Activated CD4-positive, alpha-beta T cell treated with anti-CD3 and anti-CD28 coated beads for 36 hours (primary cell): ENCODE results near the gene PHF21A. TPM values are rescaled to one million over a fixed set of nuclear protein-coding genes. Genes with fewer than 3 reads are reported as not detected.

Experiments
- ATAC-seq: fragments of 200-7000 bp; cut with Tn5 transposase; one replicate; pipeline ENCODE4 v1.10.0; 2021; ENCODE audit warnings: mild to moderate bottlenecking, moderate library complexity
- CTCF ChIA-PET: fragments of 350-600 bp; sonication (Branson Sonifier 250); formaldehyde crosslinking; loops from one replicate; lab custom pipeline; 2021; ENCODE audit warnings: antibody characterized with exemption; lab: Charles Lee
- POLR2A ChIA-PET: fragments of 350-600 bp; sonication (Branson Sonifier 250); formaldehyde crosslinking; loops from one replicate; lab custom pipeline; 2021; ENCODE audit warnings: antibody characterized with exemption, inconsistent platforms; lab: Charles Lee
- DNase-seq: peaks from one replicate; pipeline ENCODE4 v3.0.0-alpha.2; 2020
- H3K27ac Mint-ChIP-seq: one replicate; pipeline ENCODE4 v1.8.0; 2021; ENCODE audit warnings: mixed read lengths
- H3K27me3 Mint-ChIP-seq: one replicate; pipeline ENCODE4 v1.8.0; 2021; ENCODE audit warnings: mixed read lengths
- H3K36me3 Mint-ChIP-seq: one replicate; pipeline ENCODE4 v1.8.0; 2021; ENCODE audit warnings: low read depth, mixed read lengths
- H3K4me1 Mint-ChIP-seq: one replicate; pipeline ENCODE4 v1.8.0; 2021; ENCODE audit warnings: mixed read lengths
- H3K4me3 Mint-ChIP-seq: one replicate; pipeline ENCODE4 v1.8.0; 2021; ENCODE audit warnings: mild to moderate bottlenecking, moderate library complexity, mixed read lengths
- H3K9me3 Mint-ChIP-seq: one replicate; pipeline ENCODE4 v1.8.0; 2021; ENCODE audit warnings: low read depth, mixed read lengths
- intact Hi-C, 2 experiments: fragments of 100-400 bp; cut with DNase I in 1 of 2; cut with micrococcal nuclease in 1 of 2; formaldehyde crosslinking; loops; one replicate each; pipeline versions ENCODE4 v1.14.2 to v1.15.1; 2022 to 2024; cut with DNase I, micrococcal nuclease
- total RNA-seq, 2 experiments: library from RNA; stranded (reverse); gene quantifications; one replicate each; pipeline ENCODE4 v1.2.3, GENCODE V29; 2021

Gene PHF21A
- total RNA-seq, 2 experiments from 2014 or later, result 42.6 to 61.8 TPM

DNA sequence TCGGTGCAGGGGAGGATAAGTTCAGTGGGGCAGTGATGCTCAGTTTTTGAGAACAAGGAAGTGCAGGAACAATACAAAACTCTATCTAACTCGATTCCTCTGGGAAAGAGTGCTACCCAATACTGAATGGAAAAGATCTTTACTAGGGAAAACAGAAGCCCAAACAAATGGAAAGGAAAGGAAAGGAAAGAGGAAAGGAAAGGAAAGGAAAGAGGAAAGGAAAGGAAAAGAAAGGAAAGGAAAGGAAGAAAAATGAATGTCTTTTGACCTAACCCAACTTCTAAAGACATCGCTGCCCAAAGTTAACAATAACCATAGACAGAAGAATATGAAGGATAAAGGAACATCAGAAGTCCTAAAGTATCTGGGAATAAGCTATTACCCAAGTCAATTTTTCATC lies 41.6 kb downstream of the PHF21A start:
- H3K9me3 Mint-ChIP-seq, result no peaks in the 10 kb centered on the region
- H3K36me3 Mint-ChIP-seq, result peaks cover 23% of the 10 kb centered on the region
- peaks cover 7% of the 10 kb centered on the region for H3K4me1 Mint-ChIP-seq
- CTCF ChIA-PET, result interaction anchor here (0.6 to 1.6 kb wide), 4 partner anchors 15 to 124 kb away, joined by 3 to 5 read pairs (median 3); no protein-coding TSS in a partner anchor
- no peaks in the 10 kb centered on the region for H3K27me3 Mint-ChIP-seq
- H3K4me3 Mint-ChIP-seq, result no peak overlapping the region
- no peak overlapping the region for H3K27ac Mint-ChIP-seq
- DNase-seq, result no peak
- ATAC-seq, result no peak
- POLR2A ChIA-PET, result no interaction called here
- intact Hi-C loops, result no loop called here

DNA sequence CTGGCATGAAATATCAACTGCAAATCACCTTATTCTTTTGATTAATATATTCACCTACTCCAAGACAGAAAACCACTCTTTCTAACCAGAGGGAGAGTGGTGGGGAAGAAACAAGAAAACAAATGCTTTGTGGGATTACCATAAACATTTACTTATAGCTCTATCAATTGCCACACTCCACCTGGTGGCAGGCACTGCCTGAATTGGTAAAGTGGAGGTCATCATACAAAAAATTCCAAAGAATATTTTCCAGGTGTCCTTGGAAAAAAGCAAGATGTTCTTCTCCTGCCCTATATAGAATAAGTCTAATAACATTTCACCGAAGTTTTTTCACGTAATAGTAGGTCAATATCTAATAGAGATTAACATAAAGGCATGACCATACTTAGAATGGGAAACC lies 45.3 kb downstream of the PHF21A start:
- H3K27ac Mint-ChIP-seq, result no peak overlapping the region
- ChIA-PET POLR2A (interaction anchor here (1.2 kb wide), 1 partner anchor 45 kb away, joined by 3 read pairs; no protein-coding TSS in a partner anchor), CTCF (interaction anchor here (1.4 to 1.6 kb wide), 2 partner anchors 9 kb away, joined by 3 to 4 read pairs; no protein-coding TSS in a partner anchor)
- no peak for ATAC-seq
- no peak for DNase-seq
- H3K27me3 Mint-ChIP-seq, result no peaks in the 10 kb centered on the region
- H3K9me3 Mint-ChIP-seq, result no peaks in the 10 kb centered on the region
- H3K4me1 Mint-ChIP-seq, result peaks cover 11% of the 10 kb centered on the region
- H3K36me3 Mint-ChIP-seq, result peaks cover 17% of the 10 kb centered on the region
- H3K4me3 Mint-ChIP-seq, result no peak overlapping the region
- intact Hi-C loops, result no loop called here

DNA sequence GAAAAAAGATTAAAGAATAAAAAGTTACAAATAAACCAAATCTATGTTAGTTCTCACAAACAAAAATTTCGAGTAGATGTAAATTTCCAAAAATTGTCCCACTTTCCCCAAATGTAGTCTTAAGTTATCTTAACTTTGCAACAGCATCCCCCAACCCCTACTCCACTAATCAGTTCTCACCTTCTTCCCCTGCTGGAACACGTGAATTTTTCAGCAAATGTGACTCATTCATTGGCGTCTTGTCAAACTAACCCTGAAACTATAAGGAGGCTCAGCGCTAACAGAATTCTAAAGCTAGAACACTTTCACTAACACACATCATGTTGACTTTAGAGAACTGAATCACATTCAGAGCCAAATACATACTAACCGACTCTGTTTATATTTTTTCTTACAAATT lies 46.1 kb downstream of the PHF21A start:
- peak overlapping the region; percentile 67 for H3K27ac Mint-ChIP-seq
- no peaks in the 10 kb centered on the region for H3K27me3 Mint-ChIP-seq
- intact Hi-C loops, result no loop called here
- DNase-seq (no peak), ATAC-seq (peak; percentile 73)
- H3K4me3 Mint-ChIP-seq, result no peak overlapping the region
- ChIA-PET POLR2A (interaction anchor here (1.2 kb wide), 1 partner anchor 46 kb away, joined by 3 read pairs; no protein-coding TSS in a partner anchor), CTCF (no interaction called here)
- H3K4me1 Mint-ChIP-seq, result peaks cover 11% of the 10 kb centered on the region
- no peaks in the 10 kb centered on the region for H3K9me3 Mint-ChIP-seq
- H3K36me3 Mint-ChIP-seq, result peaks cover 17% of the 10 kb centered on the region

DNA sequence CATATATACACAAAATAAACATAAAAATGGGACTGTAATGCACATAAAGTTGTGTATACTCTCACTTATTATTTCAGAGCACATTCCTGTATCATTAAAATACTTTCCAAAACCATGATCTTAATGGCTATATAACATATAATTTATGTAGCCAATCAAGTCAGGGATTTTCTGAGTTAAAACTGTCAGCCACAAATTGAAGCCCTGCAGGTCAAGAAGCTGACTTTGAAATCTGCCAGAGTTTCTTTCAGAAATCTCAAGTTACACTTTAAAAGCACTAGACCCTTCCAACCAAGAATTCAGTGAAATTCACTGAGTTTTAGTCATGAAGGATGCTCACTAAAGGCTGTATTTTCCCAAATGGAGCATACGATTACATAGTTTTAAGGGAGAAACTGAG lies 47.6 kb downstream of the PHF21A start:
- Mint-ChIP-seq H3K4me3 (no peak overlapping the region), H3K27ac (no peak overlapping the region), H3K9me3 (no peaks in the 10 kb centered on the region), H3K36me3 (peaks cover 19% of the 10 kb centered on the region), H3K27me3 (no peaks in the 10 kb centered on the region), H3K4me1 (peaks cover 13% of the 10 kb centered on the region)
- DNase-seq (no peak), ATAC-seq (no peak)
- ChIA-PET POLR2A (no interaction called here), CTCF (interaction anchor here (0.6 to 1.5 kb wide), 2 partner anchors 108 to 165 kb away, joined by 3 read pairs; no protein-coding TSS in a partner anchor)
- intact Hi-C loops, result no loop called here

DNA sequence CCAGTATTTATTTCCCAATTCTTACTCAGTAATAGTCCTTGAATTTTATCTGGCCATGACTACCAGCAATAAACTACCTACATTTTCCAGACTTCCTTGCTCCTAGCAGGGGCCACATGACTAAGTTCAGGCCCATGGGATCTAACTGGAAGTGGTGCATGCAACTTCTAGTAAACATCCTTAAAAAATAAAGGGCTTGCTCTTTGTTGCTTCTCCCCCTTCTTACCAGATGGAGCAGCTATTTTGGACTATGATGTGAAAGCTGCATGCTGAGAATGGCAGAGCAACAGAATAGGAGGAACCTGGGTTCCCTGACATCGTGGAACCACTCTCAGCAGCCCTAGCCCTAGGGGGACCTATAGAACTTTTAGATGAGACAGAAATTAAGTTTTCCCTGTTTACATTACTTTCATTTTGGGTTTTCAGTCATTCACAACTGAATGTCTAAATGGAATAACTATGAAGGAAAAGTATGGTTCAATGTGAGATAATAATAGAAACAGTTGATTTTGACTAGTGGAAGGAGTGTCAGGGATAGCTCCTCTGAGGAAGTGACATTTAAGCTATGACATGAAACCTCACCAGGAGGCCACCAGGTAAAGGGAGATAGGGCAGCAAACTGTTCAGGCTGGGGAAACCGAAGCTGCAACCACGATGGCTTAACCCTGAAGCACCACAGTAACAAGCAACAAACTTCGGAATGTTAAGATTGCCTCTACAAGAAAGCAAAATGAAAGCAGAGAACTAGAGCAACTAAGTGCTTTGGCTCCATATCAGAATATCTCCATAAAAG lies 48.9 kb downstream of the PHF21A start:
- no peak for DNase-seq
- H3K36me3 Mint-ChIP-seq, result peaks cover 19% of the 10 kb centered on the region
- intact Hi-C loops, result no loop called here
- H3K27ac Mint-ChIP-seq, result no peak overlapping the region
- ChIA-PET POLR2A (no interaction called here), CTCF (interaction anchor here (1.3 to 1.5 kb wide), 2 partner anchors 66 to 107 kb away, joined by 3 to 5 read pairs; no protein-coding TSS in a partner anchor)
- H3K27me3 Mint-ChIP-seq, result no peaks in the 10 kb centered on the region
- H3K9me3 Mint-ChIP-seq, result no peaks in the 10 kb centered on the region
- H3K4me1 Mint-ChIP-seq, result peaks cover 13% of the 10 kb centered on the region
- H3K4me3 Mint-ChIP-seq, result no peak overlapping the region
- no peak for ATAC-seq

DNA sequence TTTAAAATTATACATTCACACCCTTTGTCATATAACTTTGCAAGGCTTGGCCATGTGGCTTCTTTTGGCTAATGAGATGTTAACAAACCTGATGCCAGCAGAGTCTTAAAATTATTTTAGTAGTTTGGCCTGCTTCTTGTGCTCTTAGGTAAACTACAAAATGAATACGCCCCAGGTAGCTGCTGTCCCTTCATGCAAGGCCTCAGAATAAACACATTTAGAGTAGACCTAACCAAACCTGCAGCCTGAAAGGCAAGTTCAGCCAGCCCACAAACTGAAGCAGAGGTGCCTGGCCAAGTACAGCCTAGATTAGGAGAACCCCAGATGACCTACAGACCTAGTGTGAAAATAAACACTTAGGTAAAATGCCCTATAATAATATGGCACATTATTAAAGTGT lies 50.2 kb downstream of the PHF21A start:
- Mint-ChIP-seq H3K27ac (no peak overlapping the region), H3K9me3 (no peaks in the 10 kb centered on the region), H3K4me3 (no peak overlapping the region), H3K27me3 (no peaks in the 10 kb centered on the region), H3K4me1 (peaks cover 13% of the 10 kb centered on the region), H3K36me3 (peaks cover 19% of the 10 kb centered on the region)
- ATAC-seq (no peak), DNase-seq (no peak)
- ChIA-PET POLR2A (no interaction called here), CTCF (no interaction called here)
- intact Hi-C loops, result no loop called here

DNA sequence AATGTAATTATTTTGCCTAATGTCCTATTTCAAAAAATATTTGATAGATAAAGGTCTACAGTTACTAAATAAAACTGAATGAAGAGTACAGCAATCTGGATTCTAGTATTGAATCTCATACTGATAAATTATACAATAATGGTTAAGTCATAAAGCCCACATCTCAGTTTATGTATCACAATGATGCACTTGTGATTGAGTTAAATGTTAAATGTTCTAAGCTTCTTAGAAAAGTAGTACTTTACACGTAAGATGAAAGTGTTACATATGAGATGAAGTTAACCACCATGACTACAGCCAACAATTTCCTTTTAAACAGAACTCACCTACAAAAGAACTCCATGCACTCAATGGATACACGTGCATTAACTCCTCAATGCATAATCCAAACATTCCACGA lies 51.7 kb downstream of the PHF21A start:
- intact Hi-C loops, result no loop called here
- ChIA-PET POLR2A (no interaction called here), CTCF (interaction anchor here (0.6 to 0.7 kb wide), 2 partner anchors 47 to 1001 kb away, joined by 3 read pairs; no protein-coding TSS in a partner anchor)
- no peak overlapping the region for H3K27ac Mint-ChIP-seq
- ATAC-seq (peak; percentile 36), DNase-seq (no peak)
- no peaks in the 10 kb centered on the region for H3K9me3 Mint-ChIP-seq
- no peaks in the 10 kb centered on the region for H3K27me3 Mint-ChIP-seq
- peaks cover 13% of the 10 kb centered on the region for H3K4me1 Mint-ChIP-seq
- H3K4me3 Mint-ChIP-seq, result no peak overlapping the region
- H3K36me3 Mint-ChIP-seq, result peaks cover 19% of the 10 kb centered on the region

DNA sequence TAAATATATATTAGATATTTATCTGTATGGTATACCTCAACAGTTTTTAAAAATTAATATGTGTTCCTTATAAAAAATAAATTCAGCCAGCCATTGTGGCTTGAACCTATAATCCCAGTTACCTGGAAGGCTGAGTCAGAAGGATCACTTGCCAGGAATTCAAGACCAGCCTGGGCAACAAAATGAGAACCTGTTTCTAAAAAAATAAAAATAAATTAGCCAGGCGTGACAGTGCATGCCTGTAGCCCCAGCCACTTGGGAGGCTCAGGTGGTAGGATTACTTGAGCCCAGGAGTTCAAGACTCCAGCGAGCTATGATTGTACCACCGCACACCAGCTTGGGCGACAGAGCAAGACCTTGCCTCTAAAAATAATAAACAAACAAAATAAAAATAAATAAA lies 54.9 kb downstream of the PHF21A start:
- Mint-ChIP-seq H3K27me3 (no peaks in the 10 kb centered on the region), H3K4me3 (no peak overlapping the region), H3K4me1 (peaks cover 8% of the 10 kb centered on the region), H3K27ac (no peak overlapping the region), H3K36me3 (peaks cover 12% of the 10 kb centered on the region), H3K9me3 (no peaks in the 10 kb centered on the region)
- POLR2A ChIA-PET, result interaction anchor here (0.6 kb wide), 1 partner anchor 45 kb away, joined by 3 read pairs; no protein-coding TSS in a partner anchor
- ATAC-seq (no peak), DNase-seq (no peak)
- intact Hi-C loops, result no loop called here
- CTCF ChIA-PET, result interaction anchor here (0.6 to 0.8 kb wide), 2 partner anchors 38 to 106 kb away, joined by 4 to 5 read pairs; no protein-coding TSS in a partner anchor

DNA sequence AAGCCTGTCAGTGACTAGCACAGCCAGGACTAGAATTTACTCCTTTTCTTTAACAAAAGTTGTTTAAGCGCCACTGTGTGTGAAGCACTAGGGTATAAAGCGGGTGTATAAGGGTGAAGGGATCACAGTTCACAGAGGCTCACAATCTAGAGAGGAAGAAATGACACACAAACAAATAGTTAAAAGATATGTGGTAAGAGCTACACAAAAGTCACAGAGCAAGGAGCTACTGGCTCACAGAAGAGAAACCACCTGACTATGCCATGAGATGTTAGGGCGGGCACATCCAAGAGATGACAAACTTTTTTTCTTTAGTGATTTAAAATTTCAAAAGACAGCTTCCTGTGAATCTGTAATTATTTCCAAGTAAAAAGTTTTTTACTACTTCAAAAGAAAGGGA lies 55.6 kb downstream of the PHF21A start:
- no peak overlapping the region for H3K27ac Mint-ChIP-seq
- no peak overlapping the region for H3K4me3 Mint-ChIP-seq
- H3K27me3 Mint-ChIP-seq, result no peaks in the 10 kb centered on the region
- no peak for DNase-seq
- no peaks in the 10 kb centered on the region for H3K9me3 Mint-ChIP-seq
- H3K36me3 Mint-ChIP-seq, result peaks cover 16% of the 10 kb centered on the region
- peaks cover 8% of the 10 kb centered on the region for H3K4me1 Mint-ChIP-seq
- CTCF ChIA-PET, result interaction anchor here (0.7 kb wide), 1 partner anchor 251 kb away, joined by 3 read pairs; no protein-coding TSS in a partner anchor
- peak; percentile 51 for ATAC-seq
- POLR2A ChIA-PET, result no interaction called here
- intact Hi-C loops, result no loop called here

DNA sequence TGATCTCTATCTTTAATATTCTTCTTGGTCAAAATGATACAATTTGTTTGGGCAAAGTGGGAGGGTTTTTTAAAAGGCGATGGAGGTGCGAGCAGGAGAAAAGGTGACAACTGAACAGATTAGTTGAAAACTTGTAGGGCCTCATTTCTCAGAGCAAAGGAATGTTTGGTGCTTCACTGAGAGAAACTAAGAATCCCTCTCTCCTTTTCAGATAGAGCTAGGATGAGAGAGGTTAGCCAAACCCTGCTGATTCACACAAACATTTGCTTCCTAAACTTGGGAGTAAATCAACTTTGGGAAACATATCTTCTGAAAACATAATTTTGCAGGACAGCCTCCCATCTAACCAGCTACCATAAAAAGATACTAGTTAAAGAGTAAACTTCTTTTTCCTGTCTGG lies 57.0 kb downstream of the PHF21A start:
- Mint-ChIP-seq H3K9me3 (no peaks in the 10 kb centered on the region), H3K27ac (no peak overlapping the region), H3K36me3 (peaks cover 15% of the 10 kb centered on the region), H3K4me1 (peaks cover 6% of the 10 kb centered on the region), H3K4me3 (no peak overlapping the region), H3K27me3 (no peaks in the 10 kb centered on the region)
- POLR2A ChIA-PET, result no interaction called here
- intact Hi-C loops, result no loop called here
- DNase-seq, result no peak
- ATAC-seq, result no peak
- CTCF ChIA-PET, result interaction anchor here (1.2 kb wide), 2 partner anchors 10 to 15 kb away, joined by 3 to 4 read pairs; no protein-coding TSS in a partner anchor

DNA sequence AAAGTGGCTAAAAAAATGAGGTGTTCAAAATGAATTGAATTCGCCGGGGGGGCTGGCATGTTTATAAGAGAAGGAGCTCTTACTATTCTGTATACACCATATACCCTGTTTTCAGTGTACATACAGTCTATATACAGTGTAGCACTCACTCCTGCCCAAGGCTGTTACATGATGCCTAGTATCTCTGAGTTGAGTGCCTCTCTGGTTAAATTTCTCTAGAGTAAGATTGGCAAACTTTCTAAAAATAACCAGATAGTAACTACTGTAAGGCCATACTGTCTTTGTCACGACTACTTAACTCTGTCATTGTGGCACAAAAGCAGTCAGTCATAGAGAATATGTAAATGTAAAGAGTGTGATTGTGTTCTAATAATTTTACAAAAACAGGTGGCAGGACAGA lies 58.1 kb downstream of the PHF21A start:
- H3K36me3 Mint-ChIP-seq, result peaks cover 10% of the 10 kb centered on the region
- no peaks in the 10 kb centered on the region for H3K27me3 Mint-ChIP-seq
- DNase-seq, result no peak
- H3K4me1 Mint-ChIP-seq, result peaks cover 7% of the 10 kb centered on the region
- H3K9me3 Mint-ChIP-seq, result no peaks in the 10 kb centered on the region
- POLR2A ChIA-PET, result no interaction called here
- CTCF ChIA-PET, result interaction anchor here (0.7 to 1.2 kb wide), 2 partner anchors 9 to 54 kb away, joined by 3 to 4 read pairs; no protein-coding TSS in a partner anchor
- H3K27ac Mint-ChIP-seq, result no peak overlapping the region
- intact Hi-C loops, result no loop called here
- ATAC-seq, result no peak
- H3K4me3 Mint-ChIP-seq, result no peak overlapping the region
